CD4-positive, alpha-beta T cell treated with Interleukin-15 for 4 hours (primary cell): ENCODE measurements around the gene INTS14.

ENCODE experiments used
- DNase-seq: peaks from one replicate; pipeline ENCODE4 v3.0.0-alpha.2; 2020; ENCODE audit warnings: low spot score

The INTS14 gene

DNA sequence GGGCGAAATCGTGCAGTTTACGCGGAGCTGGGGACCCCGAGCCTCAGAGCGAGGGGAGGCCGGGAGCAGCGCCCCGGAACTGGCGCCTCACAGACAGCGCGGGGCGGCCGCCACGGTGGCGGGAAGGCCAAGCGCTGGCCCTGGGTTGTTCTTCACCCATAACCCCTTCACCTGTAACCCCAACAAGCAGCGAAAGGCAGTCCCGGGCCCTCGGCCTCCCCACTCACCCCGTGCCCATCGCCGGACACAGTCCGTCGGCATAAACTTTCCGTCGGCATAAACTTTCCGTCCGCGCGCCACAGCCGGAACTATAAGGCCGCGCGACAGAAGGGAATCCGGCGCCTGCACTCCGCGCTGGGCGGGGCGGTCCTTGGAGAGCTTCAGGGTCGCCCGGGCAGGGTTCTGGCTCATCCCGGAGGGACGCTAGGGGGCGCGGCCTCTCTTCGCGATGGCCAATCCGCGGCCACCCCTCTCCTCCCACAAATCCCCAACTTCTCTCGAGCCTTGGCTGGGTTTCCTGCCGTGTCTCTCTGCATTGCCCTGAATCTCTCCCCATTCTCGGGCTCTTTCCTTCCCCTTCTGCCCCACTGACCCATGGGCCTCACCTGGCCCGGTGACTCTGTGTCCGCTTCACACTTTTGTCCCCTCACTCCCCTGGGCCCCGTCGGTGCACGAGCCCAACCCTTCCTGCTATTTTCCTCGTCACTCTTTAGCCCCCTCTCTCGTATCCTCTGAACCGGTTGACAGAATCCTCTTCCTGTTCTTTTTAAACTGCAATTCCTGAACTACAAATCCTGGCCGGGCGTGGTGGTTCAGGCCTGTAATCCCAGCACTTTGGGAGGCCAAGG lies at the start of gene INTS14:
TSS of gene INTS14 (minus strand) at position 261 of the 848 bp plus-strand sequence. CDS start 3,751 bp downstream, outside the sequence.
- DNase-seq, result peak; percentile 92

DNA sequence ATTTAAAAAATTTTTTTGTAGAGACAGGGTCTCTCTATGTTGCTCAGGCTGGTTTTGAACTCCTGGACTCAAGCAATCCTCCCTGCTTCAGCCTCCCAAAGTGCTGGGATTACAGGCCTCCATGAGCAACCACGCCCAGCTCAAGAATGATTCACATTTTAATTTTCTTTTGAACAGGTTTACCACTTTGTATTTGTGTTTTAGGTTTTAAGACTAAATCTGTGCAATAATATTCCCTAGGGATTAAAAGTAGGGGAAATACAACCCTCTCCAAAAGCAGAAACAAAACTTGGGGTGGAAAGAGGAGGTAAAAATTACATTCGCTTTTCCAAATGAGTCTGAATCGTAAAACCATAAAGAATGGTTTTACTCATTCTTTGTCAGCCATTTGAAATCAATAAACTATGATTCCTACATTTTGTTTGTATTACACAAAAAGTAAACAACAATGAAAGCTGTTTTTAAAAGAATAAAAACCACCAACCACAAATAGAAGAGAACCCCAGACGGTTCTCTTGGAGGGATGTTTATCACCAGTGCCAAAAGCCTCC lies 48.6 kb upstream of the INTS14 start:
- no peak for DNase-seq

DNA sequence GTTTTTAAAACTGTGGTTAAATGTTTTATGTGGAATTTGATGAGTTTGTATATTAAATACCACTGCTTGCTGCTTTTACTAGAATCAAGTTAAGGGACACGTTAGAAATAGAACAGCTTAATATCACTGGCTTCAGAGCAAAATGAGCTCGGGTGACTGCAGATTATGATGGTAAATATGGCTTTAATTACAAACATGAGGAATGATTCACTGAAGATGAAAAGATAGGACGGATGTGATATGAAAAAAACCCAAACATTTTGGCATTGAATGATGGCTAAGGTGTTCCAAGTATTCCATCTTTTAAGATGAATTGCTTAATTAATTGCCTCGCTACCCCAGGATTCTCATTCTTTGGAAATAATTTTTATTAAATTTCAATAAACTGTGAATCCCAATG lies 44.5 kb upstream of the INTS14 start:
- DNase-seq, result no peak

DNA sequence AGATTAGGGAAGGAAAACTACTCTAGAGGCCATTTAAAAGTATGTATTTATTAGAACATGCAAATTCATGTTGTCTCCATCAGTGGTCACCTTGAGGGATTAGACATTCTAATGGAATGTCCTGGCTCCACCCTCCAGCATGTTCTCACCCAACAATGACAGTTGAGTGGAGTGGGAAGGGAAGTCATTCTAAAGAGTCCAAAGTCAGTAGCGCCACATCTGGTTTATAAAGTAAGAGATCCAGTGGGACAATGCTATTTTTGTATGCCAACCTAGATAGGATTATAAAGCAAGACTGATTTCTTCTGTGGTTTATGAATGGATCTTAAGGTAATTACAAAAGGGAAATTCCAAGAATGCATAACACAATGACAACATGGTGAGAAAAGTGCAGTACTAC lies 44.1 kb upstream of the INTS14 start:
- DNase-seq, result no peak

DNA sequence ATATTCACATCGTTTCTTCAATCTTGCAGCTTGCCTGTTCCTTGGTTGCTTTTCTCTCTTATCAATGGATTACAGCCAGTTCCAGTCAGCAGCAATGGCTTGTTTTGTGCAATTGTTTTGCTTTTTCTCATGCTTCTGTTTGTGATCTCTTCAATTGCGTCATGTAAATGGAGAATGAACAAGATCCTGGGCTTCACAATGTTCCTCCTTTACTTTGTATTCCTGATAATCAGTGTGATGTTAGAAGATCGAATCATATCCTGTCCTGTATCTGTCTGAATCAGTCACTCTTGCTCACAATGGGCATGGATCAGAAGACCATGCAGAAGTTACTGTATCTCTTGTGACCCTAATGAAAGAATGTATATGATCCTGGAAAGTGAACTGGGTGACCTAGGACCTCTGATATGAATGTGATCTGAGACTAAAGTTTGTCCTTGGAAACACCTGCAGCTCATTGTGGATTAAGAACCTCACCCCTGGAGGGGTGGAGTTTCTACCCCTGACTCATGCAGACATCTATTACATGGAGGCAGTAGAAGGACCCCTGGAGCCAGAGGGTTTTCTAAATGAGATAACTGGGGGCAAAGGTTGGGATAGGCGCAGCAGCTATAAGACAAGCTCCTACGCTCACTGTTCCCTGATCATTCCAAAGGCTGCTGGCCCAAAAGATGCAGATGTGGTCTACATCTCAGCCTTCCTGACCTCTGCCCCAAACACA lies 43.0 kb upstream of the INTS14 start:
- no peak for DNase-seq

GRCh38 chr15:65653341-65653740 lies 42.4 kb upstream of the INTS14 start:
- DNase-seq, result no peak

GRCh38 chr15:65651831-65652749 lies 41.2 kb upstream of the INTS14 start:
- no peak for DNase-seq

DNA sequence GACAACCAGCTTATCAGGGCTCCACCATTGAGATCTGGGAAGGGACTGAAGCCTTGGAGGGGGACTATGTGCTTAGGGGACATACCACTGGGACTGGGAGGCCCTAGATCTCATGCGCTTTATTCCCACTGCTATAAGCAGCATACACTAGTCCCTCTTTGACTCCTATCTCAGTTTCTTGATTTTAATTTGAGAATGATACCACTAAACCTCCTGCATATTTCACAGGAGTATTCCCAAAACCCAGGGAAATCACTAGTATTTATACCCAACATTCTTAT lies 40.1 kb upstream of the INTS14 start:
- no peak for DNase-seq

DNA sequence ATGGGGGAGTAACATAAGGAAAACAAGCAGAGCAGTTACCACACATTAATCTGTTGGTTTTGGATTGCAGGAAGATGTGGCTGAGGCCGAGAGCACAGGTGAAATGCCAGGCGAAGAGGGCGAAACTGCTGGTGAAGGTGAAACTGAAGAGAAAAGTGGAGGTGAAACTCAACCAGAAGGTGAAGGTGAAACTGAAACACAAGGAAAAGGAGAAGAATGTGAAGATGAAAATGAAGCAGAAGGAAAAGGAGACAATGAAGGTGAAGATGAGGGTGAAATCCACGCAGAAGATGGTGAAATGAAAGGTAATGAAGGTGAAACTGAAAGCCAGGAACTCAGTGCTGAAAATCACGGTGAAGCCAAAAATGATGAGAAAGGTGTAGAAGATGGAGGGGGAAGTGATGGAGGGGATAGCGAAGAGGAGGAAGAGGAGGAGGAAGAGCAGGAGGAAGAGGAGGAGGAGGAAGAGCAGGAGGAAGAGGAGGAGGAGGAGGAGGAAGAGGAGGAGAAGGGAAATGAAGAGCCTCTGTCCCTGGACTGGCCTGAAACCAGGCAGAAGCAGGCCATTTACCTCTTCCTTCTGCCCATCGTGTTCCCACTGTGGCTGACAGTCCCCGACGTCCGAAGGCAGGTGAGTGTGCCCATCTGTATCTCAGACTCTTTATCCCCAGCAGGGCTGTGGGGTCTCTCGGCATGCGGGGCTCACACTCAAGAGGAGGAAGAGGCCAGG lies 39.5 kb upstream of the INTS14 start:
- DNase-seq, result no peak

DNA sequence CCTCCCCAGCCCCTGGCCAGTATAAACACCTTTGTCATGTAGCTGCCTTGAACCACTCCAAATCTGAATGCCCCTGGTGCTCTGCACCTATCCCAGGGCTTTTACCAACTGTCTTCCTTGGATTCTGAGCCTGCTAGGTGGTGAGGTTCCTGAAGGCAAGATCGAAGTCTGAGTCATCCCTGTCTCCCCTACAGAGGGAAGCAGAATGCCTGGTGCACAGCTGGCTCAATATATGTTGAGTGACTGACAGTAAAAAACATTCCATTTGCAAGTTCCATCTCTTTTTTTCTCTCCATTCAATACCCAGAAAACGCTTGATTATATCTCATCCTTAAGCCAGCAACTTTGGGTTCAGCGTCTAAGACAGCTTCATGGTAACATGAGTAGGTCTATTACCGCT lies 35.6 kb upstream of the INTS14 start:
- no peak for DNase-seq

DNA sequence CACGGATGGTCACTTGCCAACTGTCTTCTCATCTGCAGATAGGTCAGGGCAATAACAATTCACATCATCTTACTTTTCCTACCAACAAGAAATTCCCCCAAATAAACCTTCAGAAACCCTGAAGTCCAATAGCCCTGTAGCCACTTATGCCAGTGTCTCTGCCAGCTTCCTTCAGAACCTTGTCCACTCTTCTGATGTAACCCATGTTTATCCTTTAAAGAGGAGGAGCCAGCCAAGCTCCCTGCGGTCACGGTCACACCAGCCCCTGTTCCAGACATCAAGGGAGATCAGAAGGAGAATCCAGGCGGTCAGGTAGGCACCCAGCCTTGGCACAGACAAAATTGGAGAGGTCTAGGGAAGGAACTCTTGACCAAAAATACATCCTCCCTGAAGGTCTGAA lies 34.5 kb upstream of the INTS14 start:
- no peak for DNase-seq

GRCh38 chr15:65644282-65644681 lies 33.4 kb upstream of the INTS14 start:
- no peak for DNase-seq

DNA sequence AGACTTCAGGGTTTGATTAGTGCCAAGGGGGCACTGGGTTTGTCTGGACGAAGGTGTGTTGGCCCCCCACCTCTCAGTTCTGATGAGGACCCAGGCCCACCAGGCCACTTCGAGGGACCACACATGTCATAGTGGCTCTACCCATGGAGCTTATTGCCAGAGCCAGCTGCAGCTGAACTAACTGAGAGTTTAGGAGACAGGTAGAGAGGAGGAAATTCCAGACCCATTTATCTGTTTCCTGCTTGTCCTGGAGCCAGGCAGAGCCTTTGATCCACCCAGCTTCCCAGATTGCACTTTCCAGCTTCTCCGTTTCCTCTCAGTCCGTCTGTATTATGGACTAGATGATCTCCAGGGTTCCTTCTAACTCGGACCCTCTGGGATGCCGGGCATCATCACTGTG lies 31.7 kb upstream of the INTS14 start:
- no peak for DNase-seq

GRCh38 chr15:65641768-65642475 lies 31.0 kb upstream of the INTS14 start:
- DNase-seq, result no peak

DNA sequence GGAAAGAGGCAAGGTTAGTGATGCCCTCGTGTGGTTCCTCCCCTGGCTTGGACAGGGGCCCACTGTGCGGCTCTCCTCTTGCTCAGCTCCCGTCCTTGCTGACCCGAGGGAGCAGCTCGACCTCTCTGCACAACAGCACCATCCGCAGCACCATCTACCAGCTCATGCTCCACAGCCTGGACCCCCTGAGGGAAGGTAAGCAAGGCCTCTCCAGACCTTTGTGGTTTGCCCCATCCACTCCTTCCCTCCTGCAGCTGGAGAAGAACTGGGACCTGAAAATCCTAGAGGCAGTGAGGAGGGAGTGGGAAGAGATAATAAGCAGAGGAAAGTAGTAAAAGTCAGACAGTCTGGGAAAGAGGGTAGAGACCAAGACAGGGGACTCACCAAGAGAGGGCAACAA lies 28.6 kb upstream of the INTS14 start:
- DNase-seq, result no peak

GRCh38 chr15:65638681-65639089 lies 27.8 kb upstream of the INTS14 start:
- peak; percentile 68 for DNase-seq

GRCh38 chr15:65638109-65638508 lies 27.2 kb upstream of the INTS14 start:
- no peak for DNase-seq

DNA sequence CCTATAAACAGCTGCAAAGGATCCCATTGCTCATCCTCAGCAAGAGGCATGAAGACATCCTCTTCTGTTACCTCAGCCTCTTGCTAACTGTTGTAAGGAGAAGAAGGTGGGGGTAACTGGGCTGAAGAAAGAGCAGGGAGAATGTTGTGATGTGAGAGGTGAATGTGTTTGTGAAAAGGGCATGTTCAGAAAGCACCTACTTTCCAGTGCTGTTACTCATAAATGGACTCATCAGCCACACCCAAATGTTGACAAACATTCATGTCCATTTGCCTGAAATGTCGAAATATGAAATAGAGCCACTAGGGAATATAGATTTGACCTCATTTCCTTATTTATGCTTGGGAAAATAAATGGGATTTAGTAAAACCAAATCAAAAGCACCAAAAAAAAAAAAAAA lies 23.4 kb upstream of the INTS14 start:
- no peak for DNase-seq

GRCh38 chr15:65633752-65634151 lies 22.8 kb upstream of the INTS14 start:
- DNase-seq, result no peak

DNA sequence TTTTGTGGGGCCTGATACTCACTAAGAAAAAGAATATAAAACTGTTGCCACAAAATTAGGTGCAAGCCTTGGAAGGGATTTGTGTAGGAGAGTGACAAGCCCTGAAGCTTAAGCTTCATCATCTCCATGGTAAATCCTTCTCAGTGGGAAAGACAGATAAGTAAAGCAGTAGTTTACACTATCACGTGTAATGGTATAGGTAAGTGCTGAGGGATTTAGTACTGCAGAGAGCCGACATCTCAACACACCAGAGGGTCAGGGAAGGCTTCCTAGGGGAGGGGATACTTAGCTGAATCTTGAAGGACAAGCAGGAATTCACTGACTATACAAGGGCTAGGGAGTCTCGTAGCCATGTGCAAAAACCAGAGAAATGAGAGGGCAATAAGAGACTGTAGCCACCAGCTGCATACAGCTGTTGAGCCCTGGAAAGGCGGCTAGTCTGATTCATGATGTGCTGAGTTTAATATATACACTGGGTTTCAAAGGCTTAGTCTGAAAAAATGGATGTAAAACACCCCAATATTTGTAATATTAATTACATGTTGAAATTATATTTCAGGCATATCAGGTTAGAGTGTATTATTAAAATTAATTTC lies 21.9 kb upstream of the INTS14 start:
- no peak for DNase-seq

GRCh38 chr15:65631503-65631902 lies 20.6 kb upstream of the INTS14 start:
- DNase-seq, result peak; percentile 14
